Thoracic aorta (tissue), 2 donors: ENCODE data around the gene WDR82. TPM values are rescaled to one million over a fixed set of nuclear protein-coding genes. Genes with fewer than 3 reads are reported as not detected.
A peak's percentile ranks its signal among the peaks of the same experiment; 100 is the strongest.

ENCODE experiments used
- ATAC-seq: fragments of 150-250 bp; one replicate; pipeline ENCODE4 v1.8.0; 2017; ENCODE audit warnings: low read depth; ENCODE audit not compliant: insufficient number of reproducible peaks, low FRiP score
- DNase-seq: peaks from one replicate; pipeline ENCODE4 v3.0.0-alpha.2; 2020; ENCODE audit warnings: low spot score
- H3K27ac ChIP-seq, 2 donors: fragments of 200-600 bp; sonication (generic); 1 replicate in 1 of 2; 2 replicates in 1 of 2; pipeline ENCODE4 v1.5.1; 2016; ENCODE audit warnings: mild to moderate bottlenecking in 2 of 2, moderate library complexity in 2 of 2
- H3K27me3 ChIP-seq: fragments of 200-600 bp; sonication (generic); replicated peaks from 2 replicates; pipeline ENCODE4 v1.6.0; 2016; ENCODE audit warnings: mild to moderate bottlenecking; ENCODE audit not compliant: insufficient read depth
- H3K36me3 ChIP-seq: fragments of 200-600 bp; sonication (generic); one replicate; pipeline ENCODE4 v1.5.1; 2016
- H3K4me1 ChIP-seq, 2 donors: fragments of 200-600 bp; sonication (generic); 1 replicate in 1 of 2; 2 replicates in 1 of 2; pipeline versions ENCODE4 v1.5.1 to v1.6.0; 2016; ENCODE audit warnings: low read depth in 2 of 2, mild to moderate bottlenecking in 1 of 2; ENCODE audit not compliant: control insufficient read depth in 1 of 2
- H3K4me3 ChIP-seq: fragments of 200-600 bp; sonication (generic); 2 replicates; pipeline ENCODE4 v1.5.1; 2016; ENCODE audit warnings: mild to moderate bottlenecking
- H3K9me3 ChIP-seq: fragments of 200-600 bp; sonication (generic); 2 replicates; pipeline ENCODE4 v1.5.1; 2016
- total RNA-seq, 2 donors: library from RNA; depleted of rRNA; stranded (reverse); fragments of >200 nt; gene quantifications; one replicate each; pipeline versions ENCODE4 v1.1.0 to v1.2.3, GENCODE V29; 2016
- TF ChIP-seq, protein P1 (sequence below): fragments of 200-600 bp; sonication (generic); IDR thresholded peaks from one replicate; pipeline ENCODE4 v1.5.1; 2019; ENCODE audit warnings: antibody characterized with exemption

The WDR82 gene
- total RNA-seq, 2 donors from 2014 or later, result 44.5 to 66.2 TPM

DNA sequence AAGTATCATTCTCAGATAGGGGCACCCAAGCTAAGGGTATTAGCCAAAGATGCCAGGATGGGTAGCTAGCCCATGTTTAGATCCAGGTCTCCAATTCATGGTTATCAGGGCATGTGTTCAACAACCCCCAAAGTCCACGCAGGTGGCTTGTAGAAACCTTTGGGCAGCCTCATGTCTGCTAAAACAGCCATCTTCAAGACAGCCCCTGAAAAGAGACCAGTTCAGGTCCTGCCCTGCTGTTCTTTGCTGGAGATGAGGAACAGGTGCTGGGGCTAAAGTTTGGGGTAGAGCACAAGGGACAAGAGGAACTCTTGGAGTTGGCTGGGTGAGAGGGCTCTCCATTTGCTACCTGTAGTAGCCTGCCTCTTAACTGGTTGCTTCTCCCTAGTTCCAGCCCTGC, 28.3 kb downstream of the WDR82 start:
- TF ChIP-seq, protein P1, sequence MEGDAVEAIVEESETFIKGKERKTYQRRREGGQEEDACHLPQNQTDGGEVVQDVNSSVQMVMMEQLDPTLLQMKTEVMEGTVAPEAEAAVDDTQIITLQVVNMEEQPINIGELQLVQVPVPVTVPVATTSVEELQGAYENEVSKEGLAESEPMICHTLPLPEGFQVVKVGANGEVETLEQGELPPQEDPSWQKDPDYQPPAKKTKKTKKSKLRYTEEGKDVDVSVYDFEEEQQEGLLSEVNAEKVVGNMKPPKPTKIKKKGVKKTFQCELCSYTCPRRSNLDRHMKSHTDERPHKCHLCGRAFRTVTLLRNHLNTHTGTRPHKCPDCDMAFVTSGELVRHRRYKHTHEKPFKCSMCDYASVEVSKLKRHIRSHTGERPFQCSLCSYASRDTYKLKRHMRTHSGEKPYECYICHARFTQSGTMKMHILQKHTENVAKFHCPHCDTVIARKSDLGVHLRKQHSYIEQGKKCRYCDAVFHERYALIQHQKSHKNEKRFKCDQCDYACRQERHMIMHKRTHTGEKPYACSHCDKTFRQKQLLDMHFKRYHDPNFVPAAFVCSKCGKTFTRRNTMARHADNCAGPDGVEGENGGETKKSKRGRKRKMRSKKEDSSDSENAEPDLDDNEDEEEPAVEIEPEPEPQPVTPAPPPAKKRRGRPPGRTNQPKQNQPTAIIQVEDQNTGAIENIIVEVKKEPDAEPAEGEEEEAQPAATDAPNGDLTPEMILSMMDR, result no peak
- Histone ChIP-seq H3K4me3 (no peak overlapping the region), H3K4me1 (peaks cover 0 to 16% of the 10 kb centered on the region in 2 donors), H3K27ac (no peak overlapping the region), H3K36me3 (peaks cover 19% of the 10 kb centered on the region), H3K9me3 (no peaks in the 10 kb centered on the region), H3K27me3 (no peaks in the 10 kb centered on the region)
- no peak for ATAC-seq
- no peak for DNase-seq

DNA sequence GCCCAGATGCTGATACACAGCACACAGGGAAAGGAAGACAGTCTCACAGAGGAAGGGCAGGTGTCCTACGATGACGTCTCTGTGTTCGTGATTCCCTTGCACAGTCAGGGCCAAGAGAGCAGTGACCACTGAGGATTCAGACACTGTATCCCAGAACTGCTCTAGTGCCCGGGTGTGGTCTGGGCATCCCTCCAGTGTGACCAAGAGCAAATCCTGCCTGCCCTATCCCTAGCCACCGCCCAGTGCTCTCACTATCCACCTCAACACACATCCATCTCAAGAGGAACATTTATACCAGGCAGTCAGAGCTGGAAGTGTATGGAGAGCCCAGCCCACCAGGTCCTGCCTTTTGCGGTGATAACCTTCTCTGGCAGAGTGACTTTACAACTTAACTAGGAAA, 28.8 kb downstream of the WDR82 start:
- DNase-seq (no peak), ATAC-seq (no peak)
- Histone ChIP-seq H3K36me3 (peaks cover 17% of the 10 kb centered on the region), H3K4me1 (peaks cover 0 to 21% of the 10 kb centered on the region in 2 donors), H3K27ac (no peak overlapping the region), H3K4me3 (no peak overlapping the region), H3K27me3 (no peaks in the 10 kb centered on the region), H3K9me3 (no peaks in the 10 kb centered on the region)
- TF ChIP-seq, protein P1, result no peak

DNA sequence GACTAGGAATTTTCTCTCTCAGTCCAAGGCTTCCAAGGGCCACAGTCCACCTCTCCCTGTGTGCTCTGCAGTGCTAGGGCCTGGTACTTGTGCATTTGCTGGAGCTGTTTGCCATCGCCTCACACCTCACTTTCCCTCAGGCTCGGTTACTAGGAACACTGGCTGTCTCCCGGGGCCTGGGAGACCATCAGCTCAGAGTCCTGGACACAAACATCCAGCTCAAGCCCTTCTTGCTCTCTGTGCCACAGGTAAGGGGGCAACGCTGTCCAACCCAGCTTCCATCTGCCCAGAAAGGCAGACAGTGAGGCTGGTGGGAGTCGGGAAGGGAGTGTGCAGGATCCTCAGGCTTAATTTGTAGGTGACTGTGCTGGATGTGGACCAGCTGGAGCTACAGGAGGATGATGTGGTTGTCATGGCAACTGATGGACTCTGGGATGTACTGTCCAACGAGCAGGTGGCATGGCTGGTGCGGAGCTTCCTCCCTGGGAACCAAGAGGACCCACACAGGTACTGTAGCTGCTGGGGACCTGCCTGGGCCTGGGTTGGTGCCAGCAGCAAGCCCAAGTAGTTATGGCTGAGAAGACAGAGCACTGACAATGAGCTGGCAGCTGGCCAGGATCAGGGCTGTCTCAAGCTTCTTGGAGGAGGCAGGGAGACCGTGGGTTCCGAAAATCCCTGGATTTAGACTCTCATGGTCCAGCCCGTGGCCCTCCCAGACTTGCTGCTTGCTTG, 29.5 kb downstream of the WDR82 start:
- no peaks in the 10 kb centered on the region for H3K27me3 ChIP-seq
- no peak overlapping the region for H3K4me3 ChIP-seq
- peaks cover 0 to 28% of the 10 kb centered on the region in 2 donors for H3K4me1 ChIP-seq
- TF ChIP-seq, protein P1, result no peak
- peaks cover 14% of the 10 kb centered on the region for H3K36me3 ChIP-seq
- no peak overlapping the region for H3K27ac ChIP-seq
- DNase-seq (no peak), ATAC-seq (no peak)
- H3K9me3 ChIP-seq, result no peaks in the 10 kb centered on the region

DNA sequence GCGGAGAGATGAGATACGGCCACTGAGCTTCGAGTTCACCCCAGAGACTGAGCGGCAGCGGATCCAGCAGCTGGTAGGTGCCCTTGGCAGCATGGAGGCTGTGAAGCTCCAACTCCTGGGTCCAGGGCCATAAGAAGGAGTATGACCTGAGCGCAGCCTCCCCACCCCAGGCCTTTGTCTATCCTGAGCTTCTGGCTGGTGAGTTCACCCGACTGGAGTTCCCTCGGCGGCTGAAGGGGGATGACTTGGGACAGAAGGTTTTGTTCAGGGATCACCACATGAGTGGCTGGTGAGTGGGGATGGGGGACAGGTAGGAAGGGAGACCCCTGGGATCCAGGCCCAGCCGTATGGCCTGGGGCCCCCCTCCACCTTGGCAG, 30.3 kb downstream of the WDR82 start:
- H3K27ac ChIP-seq, result no peak overlapping the region
- H3K36me3 ChIP-seq, result peaks cover 10% of the 10 kb centered on the region
- no peaks in the 10 kb centered on the region for H3K9me3 ChIP-seq
- H3K27me3 ChIP-seq, result no peaks in the 10 kb centered on the region
- DNase-seq (no peak), ATAC-seq (no peak)
- H3K4me1 ChIP-seq, result peaks cover 0 to 31% of the 10 kb centered on the region in 2 donors
- no peak overlapping the region for H3K4me3 ChIP-seq
- TF ChIP-seq, protein P1, result no peak

DNA sequence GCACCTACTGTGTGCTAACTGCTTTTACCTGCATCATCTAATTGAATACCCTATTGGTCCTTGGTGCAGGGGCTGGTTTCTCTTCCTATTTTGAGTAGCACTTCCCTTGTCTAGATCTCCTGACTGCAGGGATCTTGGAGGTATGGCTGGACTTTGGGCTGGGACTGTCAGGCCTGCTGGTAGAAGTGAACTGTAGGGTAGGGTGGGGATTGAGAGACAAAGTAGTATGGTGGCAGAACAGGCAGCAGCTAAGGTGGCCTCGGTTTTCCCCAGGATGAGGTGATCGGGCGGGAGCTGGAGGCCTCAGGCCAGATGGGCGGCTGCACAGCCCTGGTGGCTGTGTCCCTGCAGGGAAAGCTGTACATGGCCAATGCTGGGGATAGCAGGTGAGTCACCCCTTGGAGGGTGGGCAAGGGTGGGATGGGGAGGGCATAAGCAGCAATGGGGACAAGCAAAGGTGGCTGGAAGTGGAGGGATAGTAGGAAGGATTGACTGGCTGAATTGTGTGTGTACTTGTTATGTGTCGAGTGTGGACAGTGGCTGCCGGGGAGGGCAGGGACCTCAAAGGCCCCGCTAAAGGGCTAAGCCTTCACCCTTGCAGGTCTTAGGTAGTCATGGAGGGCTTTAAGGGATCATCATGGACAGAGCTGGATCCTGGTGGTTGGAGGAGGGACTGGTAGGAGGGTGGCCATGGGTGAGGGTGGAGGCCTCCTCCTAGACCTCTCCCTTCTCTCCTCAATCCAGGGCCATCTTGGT, 30.9 kb downstream of the WDR82 start:
- TF ChIP-seq, protein P1, result no peak
- Histone ChIP-seq H3K4me1 (peaks cover 0 to 31% of the 10 kb centered on the region in 2 donors), H3K9me3 (no peaks in the 10 kb centered on the region), H3K4me3 (peak overlapping the region; percentile 83), H3K36me3 (peaks cover 10% of the 10 kb centered on the region), H3K27me3 (no peaks in the 10 kb centered on the region), H3K27ac (no peak overlapping the region)
- DNase-seq (no peak), ATAC-seq (no peak)
